ENCODE results near the gene RITA1. TPM values are rescaled to one million over a fixed set of nuclear protein-coding genes. Genes with fewer than 3 reads are reported as not detected.

The RITA1 gene
- total and polyA plus RNA-seq, 4 donors = 10.6 to 18.1 (median 14.9) TPM

DNA sequence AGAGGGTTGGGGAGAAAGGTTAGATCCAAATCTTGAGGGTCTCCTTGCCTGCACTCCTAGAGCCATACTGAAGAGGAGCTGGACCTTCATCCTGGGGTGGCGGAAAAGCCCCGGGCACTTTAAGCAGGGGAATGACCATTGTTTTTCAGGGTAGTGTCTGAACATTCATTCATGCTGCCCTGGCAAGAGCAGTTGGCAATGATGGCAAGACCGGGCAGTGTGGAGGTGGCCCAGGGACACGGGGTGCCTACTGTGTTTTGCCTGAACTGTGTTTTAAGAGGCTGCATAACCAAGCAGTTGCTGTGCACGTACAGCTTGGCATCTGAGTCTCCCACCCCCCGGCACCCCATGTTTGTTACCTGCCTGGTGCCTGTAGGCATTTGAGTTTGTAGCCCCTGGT lies 50.5 kb downstream of the RITA1 start (continued):
- TF ChIP-seq, protein P1, sequence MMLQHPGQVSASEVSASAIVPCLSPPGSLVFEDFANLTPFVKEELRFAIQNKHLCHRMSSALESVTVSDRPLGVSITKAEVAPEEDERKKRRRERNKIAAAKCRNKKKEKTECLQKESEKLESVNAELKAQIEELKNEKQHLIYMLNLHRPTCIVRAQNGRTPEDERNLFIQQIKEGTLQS (IDR thresholded peaks at IDR 0.05) = no peak
- TF ChIP-seq FOXA1 (IDR thresholded peaks at IDR 0.05) (no peak), TAF1 (conservative IDR thresholded peaks at IDR 0.05) (no peak), HNF4A (conservative IDR thresholded peaks at IDR 0.05) (no peak), FOXA2 (IDR thresholded peaks at IDR 0.05) (no peak)

DNA sequence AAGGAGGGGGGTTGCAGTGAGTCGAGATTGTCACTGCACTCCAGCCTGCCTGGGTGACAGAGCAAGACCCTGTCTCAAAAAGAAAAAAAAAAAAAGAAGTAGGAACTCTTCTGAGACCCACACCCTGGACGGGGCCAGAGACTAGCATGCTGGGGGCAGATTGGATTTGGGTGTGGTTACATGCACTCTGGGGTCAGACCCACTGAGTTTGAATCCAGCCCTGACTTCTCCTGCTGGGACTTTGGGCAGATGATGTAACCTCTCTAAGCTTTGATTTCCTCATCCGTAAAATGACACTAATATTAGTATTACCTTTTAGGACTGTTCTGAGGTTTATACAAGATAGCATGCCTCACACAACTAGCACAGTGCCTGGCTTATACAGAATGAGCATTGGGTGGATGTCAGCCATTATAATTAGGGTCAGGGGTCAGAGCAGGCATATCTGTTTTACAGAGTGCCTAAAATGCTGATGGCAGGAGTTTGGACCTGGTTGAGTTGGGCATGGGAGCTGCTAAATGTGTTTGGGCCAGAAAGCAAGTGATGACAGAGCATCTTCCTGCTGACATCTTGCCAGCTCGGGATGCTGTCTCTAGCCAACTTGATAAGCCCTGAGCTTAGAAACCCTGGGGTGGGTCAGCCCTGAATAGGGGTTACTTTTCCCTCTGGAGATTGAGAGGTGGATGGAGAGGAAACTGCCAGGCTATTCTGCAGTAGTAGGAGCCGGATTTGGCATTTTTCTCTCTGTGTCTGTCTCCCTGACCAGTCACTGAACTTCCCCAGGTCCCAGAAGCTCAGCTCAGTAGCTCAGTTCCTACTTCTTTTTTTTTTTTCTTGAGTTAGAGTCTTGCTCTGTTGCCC lies 51.2 kb downstream of the RITA1 start:
- DNase-seq (ENCODE audit: low spot score) = no peak
- TF ChIP-seq NR2F2 (IDR thresholded peaks at IDR 0.05) = peak; percentile 39
- TF ChIP-seq YY1 (IDR thresholded peaks at IDR 0.05) = no peak
- peak; percentile 55 for TF ChIP-seq SP1 (IDR thresholded peaks at IDR 0.05)
- TF ChIP-seq, protein P2, sequence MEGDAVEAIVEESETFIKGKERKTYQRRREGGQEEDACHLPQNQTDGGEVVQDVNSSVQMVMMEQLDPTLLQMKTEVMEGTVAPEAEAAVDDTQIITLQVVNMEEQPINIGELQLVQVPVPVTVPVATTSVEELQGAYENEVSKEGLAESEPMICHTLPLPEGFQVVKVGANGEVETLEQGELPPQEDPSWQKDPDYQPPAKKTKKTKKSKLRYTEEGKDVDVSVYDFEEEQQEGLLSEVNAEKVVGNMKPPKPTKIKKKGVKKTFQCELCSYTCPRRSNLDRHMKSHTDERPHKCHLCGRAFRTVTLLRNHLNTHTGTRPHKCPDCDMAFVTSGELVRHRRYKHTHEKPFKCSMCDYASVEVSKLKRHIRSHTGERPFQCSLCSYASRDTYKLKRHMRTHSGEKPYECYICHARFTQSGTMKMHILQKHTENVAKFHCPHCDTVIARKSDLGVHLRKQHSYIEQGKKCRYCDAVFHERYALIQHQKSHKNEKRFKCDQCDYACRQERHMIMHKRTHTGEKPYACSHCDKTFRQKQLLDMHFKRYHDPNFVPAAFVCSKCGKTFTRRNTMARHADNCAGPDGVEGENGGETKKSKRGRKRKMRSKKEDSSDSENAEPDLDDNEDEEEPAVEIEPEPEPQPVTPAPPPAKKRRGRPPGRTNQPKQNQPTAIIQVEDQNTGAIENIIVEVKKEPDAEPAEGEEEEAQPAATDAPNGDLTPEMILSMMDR (IDR thresholded peaks at IDR 0.05; ENCODE audit: low read depth, low read length, missing input control) = no peak
- peak; percentile 37 for TF ChIP-seq HNF4G (IDR thresholded peaks at IDR 0.05)
- TF ChIP-seq, protein P3, sequence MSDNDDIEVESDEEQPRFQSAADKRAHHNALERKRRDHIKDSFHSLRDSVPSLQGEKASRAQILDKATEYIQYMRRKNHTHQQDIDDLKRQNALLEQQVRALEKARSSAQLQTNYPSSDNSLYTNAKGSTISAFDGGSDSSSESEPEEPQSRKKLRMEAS (IDR thresholded peaks at IDR 0.05) = no peak
- no peak for TF ChIP-seq GABPA (IDR thresholded peaks at IDR 0.05 in 1 of 2, conservative IDR thresholded peaks at IDR 0.05 in 1 of 2)
- TF ChIP-seq, protein P1 (IDR thresholded peaks at IDR 0.05) = peak; percentile 67
- peak; percentile 59 to 66 for TF ChIP-seq RXRA (IDR thresholded peaks at IDR 0.05)
- no peak for TF ChIP-seq FOXA1 (IDR thresholded peaks at IDR 0.05)
- TF ChIP-seq RAD21 (IDR thresholded peaks at IDR 0.05) = peak; percentile 9 to 14
- peak; percentile 35 to 70 for TF ChIP-seq JUND (IDR thresholded peaks at IDR 0.05)
- TF ChIP-seq, protein P4, sequence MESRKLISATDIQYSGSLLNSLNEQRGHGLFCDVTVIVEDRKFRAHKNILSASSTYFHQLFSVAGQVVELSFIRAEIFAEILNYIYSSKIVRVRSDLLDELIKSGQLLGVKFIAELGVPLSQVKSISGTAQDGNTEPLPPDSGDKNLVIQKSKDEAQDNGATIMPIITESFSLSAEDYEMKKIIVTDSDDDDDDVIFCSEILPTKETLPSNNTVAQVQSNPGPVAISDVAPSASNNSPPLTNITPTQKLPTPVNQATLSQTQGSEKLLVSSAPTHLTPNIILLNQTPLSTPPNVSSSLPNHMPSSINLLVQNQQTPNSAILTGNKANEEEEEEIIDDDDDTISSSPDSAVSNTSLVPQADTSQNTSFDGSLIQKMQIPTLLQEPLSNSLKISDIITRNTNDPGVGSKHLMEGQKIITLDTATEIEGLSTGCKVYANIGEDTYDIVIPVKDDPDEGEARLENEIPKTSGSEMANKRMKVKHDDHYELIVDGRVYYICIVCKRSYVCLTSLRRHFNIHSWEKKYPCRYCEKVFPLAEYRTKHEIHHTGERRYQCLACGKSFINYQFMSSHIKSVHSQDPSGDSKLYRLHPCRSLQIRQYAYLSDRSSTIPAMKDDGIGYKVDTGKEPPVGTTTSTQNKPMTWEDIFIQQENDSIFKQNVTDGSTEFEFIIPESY (IDR thresholded peaks at IDR 0.05) = no peak
- peak in 1 of 2 donors; percentile 26 for TF ChIP-seq EGR1 (IDR thresholded peaks at IDR 0.05; ENCODE audit: low read depth in 2 of 2)
- TF ChIP-seq FOXA2 (IDR thresholded peaks at IDR 0.05) = no peak
- TF ChIP-seq HNF4A (conservative IDR thresholded peaks at IDR 0.05) = peak; percentile 85 to 86
- TF ChIP-seq, protein P5, sequence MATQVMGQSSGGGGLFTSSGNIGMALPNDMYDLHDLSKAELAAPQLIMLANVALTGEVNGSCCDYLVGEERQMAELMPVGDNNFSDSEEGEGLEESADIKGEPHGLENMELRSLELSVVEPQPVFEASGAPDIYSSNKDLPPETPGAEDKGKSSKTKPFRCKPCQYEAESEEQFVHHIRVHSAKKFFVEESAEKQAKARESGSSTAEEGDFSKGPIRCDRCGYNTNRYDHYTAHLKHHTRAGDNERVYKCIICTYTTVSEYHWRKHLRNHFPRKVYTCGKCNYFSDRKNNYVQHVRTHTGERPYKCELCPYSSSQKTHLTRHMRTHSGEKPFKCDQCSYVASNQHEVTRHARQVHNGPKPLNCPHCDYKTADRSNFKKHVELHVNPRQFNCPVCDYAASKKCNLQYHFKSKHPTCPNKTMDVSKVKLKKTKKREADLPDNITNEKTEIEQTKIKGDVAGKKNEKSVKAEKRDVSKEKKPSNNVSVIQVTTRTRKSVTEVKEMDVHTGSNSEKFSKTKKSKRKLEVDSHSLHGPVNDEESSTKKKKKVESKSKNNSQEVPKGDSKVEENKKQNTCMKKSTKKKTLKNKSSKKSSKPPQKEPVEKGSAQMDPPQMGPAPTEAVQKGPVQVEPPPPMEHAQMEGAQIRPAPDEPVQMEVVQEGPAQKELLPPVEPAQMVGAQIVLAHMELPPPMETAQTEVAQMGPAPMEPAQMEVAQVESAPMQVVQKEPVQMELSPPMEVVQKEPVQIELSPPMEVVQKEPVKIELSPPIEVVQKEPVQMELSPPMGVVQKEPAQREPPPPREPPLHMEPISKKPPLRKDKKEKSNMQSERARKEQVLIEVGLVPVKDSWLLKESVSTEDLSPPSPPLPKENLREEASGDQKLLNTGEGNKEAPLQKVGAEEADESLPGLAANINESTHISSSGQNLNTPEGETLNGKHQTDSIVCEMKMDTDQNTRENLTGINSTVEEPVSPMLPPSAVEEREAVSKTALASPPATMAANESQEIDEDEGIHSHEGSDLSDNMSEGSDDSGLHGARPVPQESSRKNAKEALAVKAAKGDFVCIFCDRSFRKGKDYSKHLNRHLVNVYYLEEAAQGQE (IDR thresholded peaks at IDR 0.05) = peak; percentile 22
- no peak for TF ChIP-seq TAF1 (conservative IDR thresholded peaks at IDR 0.05)

More for the DNA sequence above, 51.2 kb downstream of the RITA1 start:
- H3K36me3 ChIP-seq (ENCODE audit: control insufficient read depth in 4 of 4, insufficient read depth in 3 of 4, low read depth in 1 of 4, low read length in 3 of 4) = peaks cover 2 to 11% (median 7%) of the 10 kb centered on the region in 4 donors
- peak overlapping the region; percentile 37 to 70 for H3K27ac ChIP-seq (ENCODE audit: low read depth in 1 of 2, low read length in 2 of 2)
- H3K4me1 ChIP-seq (ENCODE audit: control insufficient read depth in 4 of 4, insufficient read depth in 4 of 4, low read length in 3 of 4) = peaks cover 12 to 56% (median 31%) of the 10 kb centered on the region in 4 donors
- no peaks in the 10 kb centered on the region for H3K27me3 ChIP-seq (ENCODE audit: control insufficient read depth in 4 of 4, insufficient read depth in 4 of 4, low read length in 3 of 4)
- 46% methylated on average over 5 of the region's 5 CpGs for WGBS
- no peaks in the 10 kb centered on the region for H3K9me3 ChIP-seq (ENCODE audit: control insufficient read depth in 4 of 4, low read length in 3 of 4)
- H3K4me3 ChIP-seq (ENCODE audit: low read depth in 1 of 3, low read length in 3 of 3) = no peak overlapping the region
- H3K9ac ChIP-seq (ENCODE audit: low read depth in 1 of 2, low read length in 2 of 2) = no peak overlapping the region
